Measurements from ENCODE around the gene ARHGAP25.

Gene ARHGAP25

DNA sequence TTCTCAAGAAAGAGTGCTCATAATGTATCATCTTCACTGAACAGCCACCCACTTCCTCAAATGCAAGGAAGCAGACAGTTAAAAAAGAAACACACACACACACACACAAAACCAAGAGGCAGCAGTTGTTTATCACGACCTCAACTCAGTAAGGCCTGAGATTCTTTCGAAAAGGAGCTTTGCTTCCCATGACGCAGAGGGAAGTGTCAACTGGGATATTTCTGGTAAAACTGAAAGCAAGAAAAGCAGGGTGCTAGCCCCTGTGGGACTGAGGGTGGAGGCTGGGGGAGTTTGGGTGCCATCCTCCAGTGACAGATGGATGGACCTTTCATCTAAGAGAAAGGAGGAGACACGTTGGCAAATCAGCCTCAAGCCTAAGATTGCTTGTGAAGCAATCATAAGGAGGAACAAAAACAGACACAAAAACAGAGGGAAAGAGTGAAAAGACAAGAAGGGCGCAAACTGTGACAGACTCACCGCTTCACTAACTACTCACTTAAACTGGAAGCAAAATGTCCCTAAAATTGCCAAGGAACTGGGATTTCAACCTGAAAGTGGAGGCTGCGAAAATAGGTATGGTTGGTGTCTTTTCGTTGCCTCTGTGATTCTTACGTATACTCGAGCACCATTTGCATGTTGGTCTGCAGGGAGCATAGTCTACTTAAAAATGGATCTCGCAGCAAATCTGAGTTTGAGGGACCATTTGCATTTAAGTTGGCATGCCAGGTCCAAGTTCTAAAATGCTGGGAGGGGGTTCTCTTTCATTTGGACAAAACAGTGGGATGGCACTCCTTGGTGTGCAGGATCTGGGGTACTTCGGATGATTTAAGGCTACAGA is at the start of gene ARHGAP25:
ARHGAP25 (plus strand) TSS at position 124 of the 838 bp plus-strand sequence; CDS start at position 513, 389 bp downstream.
- no peak for DNase-seq

- no peak for DNase-seq
These were observed 48.4 kb upstream of the ARHGAP25 start for GRCh38 chr2:68686178-68686577.

DNA sequence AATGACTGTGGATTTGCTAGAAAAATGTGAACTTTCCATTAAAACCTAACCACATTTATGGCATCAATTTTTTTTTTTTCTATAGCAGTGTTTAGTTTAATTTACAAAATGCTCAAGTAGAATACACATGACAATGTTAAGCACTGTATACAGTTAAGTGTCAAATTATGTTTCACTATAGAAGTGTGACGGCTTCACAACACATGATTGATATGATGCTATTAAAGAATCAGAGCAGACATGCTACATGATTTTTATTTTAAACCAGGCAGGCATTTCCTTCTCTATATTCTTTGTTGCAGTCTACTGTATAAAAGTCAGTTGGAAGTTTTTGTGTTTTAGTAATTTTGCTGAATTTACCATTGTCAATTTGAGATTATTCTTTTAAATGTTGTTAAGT is 47.6 kb upstream of the ARHGAP25 start:
- no peak for DNase-seq

- no peak for DNase-seq
These were observed 44.8 kb upstream of the ARHGAP25 start for GRCh38 chr2:68689553-68690537.

- no peak for DNase-seq
These were observed 43.8 kb upstream of the ARHGAP25 start for GRCh38 chr2:68690851-68691250.

DNA sequence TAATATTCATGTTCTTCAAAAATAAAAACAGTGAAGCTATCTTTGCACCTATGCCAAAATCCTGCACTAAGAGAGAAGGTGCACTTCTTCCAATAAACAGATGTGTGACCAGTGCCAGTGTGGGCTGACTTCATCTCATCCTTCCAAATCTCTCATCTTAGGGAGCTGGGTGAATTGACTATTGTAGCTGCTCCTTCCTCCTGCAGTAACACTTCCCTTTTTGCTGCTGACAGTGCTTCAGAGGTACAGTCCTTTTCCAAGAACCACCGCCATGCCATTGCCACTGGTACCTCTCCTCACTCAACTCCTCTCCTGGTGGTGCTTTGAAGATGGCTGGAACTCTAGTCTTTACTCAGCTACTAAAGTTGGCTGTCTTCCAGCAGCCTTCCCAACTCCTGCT is 42.1 kb upstream of the ARHGAP25 start:
- DNase-seq, result no peak

- DNase-seq, result no peak
These were observed 40.7 kb upstream of the ARHGAP25 start for GRCh38 chr2:68693951-68694350.

DNA sequence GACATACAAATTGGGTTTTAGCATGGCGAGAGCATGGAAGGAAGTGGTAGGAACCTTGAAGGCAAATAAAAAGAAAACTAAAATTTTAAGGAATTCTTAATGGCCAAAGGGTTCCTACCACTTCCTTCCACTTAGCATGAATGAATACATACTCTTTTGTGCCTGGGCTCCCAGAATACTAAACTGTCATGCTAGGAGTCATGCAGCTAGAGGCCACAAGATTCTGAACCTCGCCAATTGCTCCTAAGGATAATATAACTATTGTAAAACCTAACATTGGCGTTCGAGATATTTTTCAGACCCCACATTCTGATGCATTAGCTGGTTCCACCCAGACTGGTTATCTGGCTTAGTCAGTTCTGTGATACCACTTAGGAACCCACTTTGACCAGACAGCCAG is 38.6 kb upstream of the ARHGAP25 start:
- DNase-seq, result no peak

DNA sequence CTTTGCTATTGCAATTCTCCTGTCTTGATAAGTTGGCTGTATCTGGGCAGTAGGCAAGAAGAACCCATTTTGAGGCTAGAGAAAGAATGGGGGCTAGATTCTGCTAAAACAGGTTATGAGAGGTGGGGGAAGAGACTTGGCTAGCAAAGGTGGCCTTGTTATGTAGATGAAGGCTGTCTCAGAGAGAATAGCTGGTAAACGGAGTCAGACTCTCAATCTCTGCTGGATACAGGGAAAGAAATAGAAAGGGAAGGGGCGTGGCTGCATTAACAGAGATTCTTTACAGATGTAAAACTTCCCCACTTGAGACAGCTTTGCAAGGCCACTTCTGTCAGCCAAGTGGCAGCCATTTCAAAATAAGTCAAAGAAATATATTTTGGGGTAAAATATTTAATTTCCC is 38.1 kb upstream of the ARHGAP25 start:
- no peak for DNase-seq

DNA sequence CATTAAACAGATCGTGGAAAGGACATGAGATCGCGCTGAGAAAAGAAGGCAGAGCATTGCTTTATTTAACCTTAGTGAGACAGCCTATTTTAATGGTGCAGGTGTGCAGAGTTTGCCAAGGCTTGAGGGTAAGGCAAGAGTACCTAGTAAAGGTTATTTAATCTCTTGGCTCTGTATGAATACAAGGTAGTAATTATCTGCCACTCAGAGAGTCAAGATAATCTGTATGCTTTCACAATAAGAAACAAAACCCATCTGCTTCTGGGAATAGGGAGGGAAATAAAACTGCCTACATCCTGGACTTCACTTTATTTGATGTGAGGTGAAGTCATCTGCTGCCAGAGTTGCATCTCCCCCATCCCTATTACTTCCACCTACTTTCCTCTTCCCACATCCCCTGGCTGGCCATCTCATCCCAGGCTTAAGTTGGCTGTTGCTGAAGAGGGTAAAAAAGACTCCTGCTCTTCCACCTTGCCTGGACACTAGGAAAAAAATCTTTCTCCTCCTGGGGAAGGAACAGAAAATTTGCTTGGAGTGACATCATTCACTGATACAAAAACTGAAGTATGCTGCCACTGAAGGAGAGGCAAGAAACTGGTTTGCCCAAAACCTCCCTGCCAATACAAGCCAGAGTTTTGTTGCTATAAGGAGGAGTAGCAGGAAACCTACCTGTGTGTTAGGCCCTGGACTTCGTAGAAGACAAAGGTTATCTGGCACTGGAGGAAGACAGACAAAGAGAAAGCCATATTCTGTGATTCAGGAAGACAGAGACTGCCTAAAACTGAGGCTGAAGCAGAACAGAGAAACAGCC is 35.8 kb upstream of the ARHGAP25 start:
- peak; percentile 78 for DNase-seq

DNA sequence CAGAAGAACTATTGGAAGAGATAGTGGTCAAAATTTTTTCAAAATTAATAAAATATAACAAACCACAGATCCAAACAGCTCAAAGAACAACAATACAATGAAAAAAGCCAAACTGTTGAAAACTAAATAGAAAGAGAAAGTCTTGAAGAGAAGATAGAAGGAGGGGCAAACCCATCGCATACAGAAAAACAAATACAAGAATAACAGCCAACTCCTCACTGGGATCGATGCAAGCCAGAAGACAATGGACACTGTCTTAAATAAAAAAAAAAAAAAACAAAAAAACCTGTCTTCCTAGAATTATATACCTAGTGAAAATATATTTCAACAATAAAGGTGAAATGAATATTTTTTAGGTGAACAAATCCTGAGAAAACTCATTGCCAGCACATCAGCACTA is 34.1 kb upstream of the ARHGAP25 start:
- DNase-seq, result no peak

- no peak for DNase-seq
These were observed 28.0 kb upstream of the ARHGAP25 start for GRCh38 chr2:68706637-68707036.

DNA sequence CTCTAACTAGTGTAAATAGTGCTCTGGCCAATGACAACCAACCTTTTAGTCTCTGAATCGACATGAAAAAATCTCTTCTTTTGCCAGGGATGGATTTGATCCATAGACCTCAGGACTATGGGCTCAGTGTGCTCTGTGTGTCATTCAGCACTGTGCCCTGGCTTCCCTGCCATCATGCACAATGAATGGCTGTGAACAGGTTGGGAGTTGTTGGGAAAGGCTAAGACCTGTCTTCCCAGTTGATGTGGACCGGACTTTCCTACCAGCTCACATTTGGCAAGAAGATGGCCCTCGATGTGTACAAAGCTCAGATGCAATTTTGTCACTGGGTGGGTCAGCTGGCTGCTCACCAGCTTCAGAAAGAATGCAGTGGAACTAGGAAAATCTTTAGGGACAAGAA is 26.0 kb upstream of the ARHGAP25 start:
- DNase-seq, result no peak

- peak; percentile 52 for DNase-seq
These were observed 25.1 kb upstream of the ARHGAP25 start for GRCh38 chr2:68709421-68709911.

- no peak for DNase-seq
These were observed 24.3 kb upstream of the ARHGAP25 start for GRCh38 chr2:68710336-68710735.

GRCh38 chr2:68710756-68711155 is 23.9 kb upstream of the ARHGAP25 start:
- DNase-seq, result no peak

DNA sequence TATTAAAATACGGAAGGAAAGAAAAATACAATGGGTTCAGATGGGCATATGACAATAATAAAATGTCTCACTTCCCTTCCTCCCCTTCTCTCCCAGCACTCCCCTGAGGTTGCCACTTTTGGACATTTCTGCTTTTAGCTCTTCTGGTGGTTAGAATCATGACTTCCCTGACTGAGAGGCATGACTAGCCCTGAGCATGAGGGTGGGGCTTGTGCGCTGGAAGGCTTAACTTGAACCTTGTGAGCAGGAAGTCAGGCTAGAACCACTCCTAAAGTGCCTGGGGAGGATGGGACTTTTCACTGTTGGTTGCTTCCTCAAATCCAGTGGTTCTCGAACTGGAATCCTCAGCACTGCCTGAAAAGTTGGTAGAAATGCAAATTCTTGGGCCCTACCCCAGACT is 19.7 kb upstream of the ARHGAP25 start:
- no peak for DNase-seq

DNA sequence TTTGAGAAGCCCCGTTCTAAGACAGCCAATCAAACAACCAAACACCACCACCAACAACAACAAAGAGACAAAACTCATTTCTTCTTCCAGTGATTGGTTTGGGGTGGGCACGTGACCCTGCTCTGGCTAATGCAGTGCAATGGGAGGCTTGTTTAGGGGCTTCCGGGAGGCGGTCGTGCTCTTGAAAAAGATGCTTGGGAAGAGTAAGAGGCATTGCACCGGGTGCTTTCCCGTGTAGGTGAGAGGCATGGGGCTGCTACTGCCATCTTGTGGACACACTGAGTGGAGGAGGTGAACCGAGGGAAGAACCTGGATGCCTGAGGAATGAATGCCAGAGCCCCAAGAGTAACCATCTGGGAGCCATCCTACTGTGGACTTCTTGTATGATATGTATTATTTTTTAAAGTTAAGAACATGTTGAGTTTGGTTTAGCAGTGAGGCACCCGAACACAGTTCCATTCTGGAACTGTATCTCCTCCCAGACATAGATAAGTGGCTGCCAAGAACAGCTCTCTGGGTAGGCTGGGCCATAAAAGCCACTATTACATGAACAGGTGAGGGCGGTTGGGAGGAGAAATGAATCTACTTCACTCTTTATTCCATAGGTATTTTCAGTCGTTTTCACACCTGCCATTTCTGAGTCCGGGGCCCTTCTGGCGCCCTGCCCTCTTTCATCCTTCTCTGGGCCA is 19.1 kb upstream of the ARHGAP25 start:
- DNase-seq, result no peak

DNA sequence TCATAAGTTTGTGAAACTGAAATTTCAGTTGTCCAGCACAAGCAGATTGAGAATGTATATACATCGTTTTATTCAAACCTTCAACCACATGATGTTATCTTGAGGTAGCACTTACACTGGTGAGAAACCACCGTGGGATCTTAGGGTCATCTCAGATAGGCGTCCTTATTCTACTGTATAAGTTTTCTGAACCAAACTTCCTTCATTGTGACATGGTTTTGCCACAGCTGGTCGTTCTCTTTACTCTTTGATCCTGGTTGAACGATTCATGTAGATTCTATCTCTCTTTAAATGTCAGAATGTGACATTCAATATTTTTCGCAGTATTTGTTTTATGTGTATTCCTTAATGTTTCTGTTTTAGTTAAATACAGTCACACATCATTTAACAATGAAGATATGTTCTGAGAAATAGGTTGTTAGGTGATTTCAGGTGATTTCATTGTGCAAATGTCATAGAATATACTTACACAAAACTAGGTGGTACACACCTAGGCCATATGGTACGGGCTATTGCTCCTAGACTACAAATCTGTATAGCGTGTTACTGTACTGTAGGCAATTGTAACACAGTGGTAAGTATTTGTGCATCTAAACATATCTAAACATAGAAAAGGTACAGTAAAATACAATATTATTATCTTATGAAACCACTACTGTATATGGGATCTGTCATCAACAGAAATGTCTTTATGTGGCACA is 17.9 kb upstream of the ARHGAP25 start:
- DNase-seq, result no peak

DNA sequence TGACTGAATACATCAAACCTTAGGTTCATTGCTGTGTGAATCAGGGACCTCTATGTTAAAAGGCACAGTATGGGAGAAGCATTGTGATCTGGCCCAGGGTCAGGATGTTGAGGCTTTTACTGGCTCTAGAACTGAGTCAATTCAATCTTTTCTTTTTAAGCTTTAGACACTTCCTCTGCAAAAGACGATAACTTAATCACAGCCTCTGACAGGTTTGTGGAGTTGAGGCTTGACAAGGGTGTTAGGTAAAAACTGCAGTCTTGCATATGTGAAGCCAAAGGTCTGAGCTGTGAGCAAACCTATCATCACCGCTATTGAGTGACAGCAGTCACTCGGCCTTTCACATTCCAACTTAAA is 17.3 kb upstream of the ARHGAP25 start:
- DNase-seq, result no peak

DNA sequence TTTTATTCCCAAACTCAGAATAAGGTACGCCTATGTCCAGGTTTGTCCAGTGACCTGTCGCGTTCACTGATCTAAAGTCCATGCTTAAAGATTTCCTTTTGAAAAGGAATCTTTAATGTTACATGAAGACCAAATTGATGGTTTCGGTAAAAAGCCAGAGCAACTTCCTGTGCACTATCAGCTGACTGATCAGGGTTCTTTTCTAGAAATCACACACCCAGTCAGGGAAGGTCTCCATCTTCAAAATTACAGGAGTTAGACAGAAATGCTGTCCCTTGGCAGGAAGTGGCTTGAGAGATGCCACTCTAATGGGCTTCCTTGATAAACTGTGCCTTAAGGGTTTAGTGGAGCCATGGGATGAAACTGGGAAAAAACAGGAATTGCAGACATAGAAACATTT is 14.7 kb upstream of the ARHGAP25 start:
- DNase-seq, result no peak

DNA sequence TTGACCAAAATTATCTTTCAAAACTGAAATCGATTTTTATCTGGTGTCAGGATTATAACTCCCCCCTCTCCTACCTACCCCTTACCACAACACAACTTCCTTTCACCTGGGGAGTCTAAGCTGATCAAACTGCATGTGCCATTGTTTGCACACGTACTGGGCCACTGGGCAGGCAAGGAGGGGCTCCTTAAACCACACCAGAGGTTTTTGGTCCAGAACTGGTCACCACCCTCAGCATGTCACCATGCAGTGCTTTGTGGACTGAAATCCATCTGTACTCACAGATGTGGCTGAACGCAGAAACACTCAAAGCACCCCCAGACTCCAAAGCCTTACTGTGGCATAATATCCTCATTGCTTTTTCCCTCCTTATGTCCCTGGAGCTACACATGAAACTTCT is 13.9 kb upstream of the ARHGAP25 start:
- no peak for DNase-seq

Measured in NCI-H2081 treated with DMSO at 0.1 percent for 48 hours (cell line).